NB4 (cell line): ENCODE data around the gene CNTFR.

Source experiments
- MYC ChIP-seq: IDR thresholded peaks from 2 replicates; pipeline ENCODE4 v1.6.1; 2011; ENCODE audit warnings: low read depth, low read length
- POLR2A ChIP-seq: IDR thresholded peaks from 2 replicates; pipeline ENCODE4 v1.6.1; 2011; ENCODE audit warnings: mild to moderate bottlenecking; ENCODE audit not compliant: insufficient read length; ENCODE audit errors: extremely low read depth
- TF ChIP-seq, protein P1 (sequence below): IDR thresholded peaks from one replicate; pipeline ENCODE4 v1.5.1; 2012; ENCODE audit warnings: low read depth, low read length
- TF ChIP-seq, protein P2 (sequence below): IDR thresholded peaks from 2 replicates; pipeline ENCODE4 v1.6.1; 2011; ENCODE audit warnings: low read depth, low read length

DNA sequence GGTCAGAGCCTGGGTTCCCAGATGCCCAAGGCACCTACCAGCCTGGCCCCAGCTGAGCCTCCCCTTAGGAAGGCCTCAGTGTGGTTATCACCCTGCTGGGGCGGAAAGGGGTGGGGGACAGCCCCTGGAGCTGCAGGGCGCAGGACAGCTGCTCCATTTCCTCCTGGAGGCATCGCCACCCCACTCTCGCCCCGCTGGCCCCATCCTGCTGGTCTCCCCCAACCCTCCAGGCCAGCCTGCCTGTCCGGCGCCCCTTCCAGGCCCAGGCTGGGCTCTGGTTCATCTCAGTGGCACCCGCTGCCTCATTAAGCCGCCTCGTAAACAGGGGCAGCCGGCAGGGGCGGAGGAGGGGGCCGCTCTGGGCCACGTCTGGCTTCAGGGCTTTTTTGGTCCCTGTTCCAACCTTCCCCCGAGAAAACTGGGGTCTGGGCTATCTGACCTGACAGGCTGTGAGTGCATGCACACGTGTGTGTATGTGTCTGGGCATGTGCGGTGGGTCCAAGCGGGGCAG, 36.0 kb downstream of the CNTFR start:
- TF ChIP-seq, protein P1, sequence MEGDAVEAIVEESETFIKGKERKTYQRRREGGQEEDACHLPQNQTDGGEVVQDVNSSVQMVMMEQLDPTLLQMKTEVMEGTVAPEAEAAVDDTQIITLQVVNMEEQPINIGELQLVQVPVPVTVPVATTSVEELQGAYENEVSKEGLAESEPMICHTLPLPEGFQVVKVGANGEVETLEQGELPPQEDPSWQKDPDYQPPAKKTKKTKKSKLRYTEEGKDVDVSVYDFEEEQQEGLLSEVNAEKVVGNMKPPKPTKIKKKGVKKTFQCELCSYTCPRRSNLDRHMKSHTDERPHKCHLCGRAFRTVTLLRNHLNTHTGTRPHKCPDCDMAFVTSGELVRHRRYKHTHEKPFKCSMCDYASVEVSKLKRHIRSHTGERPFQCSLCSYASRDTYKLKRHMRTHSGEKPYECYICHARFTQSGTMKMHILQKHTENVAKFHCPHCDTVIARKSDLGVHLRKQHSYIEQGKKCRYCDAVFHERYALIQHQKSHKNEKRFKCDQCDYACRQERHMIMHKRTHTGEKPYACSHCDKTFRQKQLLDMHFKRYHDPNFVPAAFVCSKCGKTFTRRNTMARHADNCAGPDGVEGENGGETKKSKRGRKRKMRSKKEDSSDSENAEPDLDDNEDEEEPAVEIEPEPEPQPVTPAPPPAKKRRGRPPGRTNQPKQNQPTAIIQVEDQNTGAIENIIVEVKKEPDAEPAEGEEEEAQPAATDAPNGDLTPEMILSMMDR, result no peak
- no peak for TF ChIP-seq POLR2A
- TF ChIP-seq MYC, result no peak
- TF ChIP-seq, protein P2, sequence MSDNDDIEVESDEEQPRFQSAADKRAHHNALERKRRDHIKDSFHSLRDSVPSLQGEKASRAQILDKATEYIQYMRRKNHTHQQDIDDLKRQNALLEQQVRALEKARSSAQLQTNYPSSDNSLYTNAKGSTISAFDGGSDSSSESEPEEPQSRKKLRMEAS, result no peak
